ENCODE measurements around the gene RANGRF.

The RANGRF gene

DNA sequence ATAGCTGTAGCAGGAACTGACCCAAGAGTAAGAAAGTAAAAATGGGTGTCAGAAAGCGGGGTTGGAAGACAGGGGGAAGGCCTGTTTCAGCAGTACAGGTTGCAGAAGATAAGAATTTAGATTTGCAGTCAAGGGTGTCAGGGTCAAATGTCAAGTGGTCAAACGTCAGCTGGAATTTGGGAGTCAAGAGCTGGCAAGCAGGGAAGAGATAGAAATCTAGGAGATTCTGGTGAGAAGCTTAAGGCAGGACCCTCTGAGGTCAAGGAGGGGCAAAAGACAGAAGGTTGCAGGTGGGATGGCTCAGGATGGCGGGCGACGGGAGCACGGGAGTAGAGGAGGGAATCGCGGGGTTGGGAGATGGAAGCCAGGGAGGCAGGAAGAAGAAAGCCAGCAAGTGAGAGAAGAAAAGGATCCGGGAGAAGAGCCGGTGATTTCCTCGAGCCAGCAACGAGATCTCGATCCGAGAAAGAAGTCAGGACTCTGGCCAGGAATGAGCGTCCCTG, 6.4 kb downstream of the RANGRF start:
- H3K9me3 ChIP-seq (ENCODE audit: low read length): no peaks in the 10 kb centered on the region
- H2AFZ ChIP-seq (ENCODE audit: low read length): no peak overlapping the region
- H3K27me3 ChIP-seq (ENCODE audit: insufficient read depth, low read length): no peaks in the 10 kb centered on the region
- H4K20me1 ChIP-seq (ENCODE audit: insufficient read depth, low read length): no peaks in the 10 kb centered on the region
- H3K4me2 ChIP-seq (ENCODE audit: low read length): peak overlapping the region; percentile 83
- H3K4me3 ChIP-seq (ENCODE audit: low read depth, low read length, poor library complexity, severe bottlenecking): peak overlapping the region; percentile 74
- H3K9ac ChIP-seq (ENCODE audit: low read length): peak overlapping the region; percentile 77
- peaks cover 32% of the 10 kb centered on the region for H3K4me1 ChIP-seq (ENCODE audit: insufficient read depth, low read length, severe bottlenecking)
- no peaks in the 10 kb centered on the region for H3K36me3 ChIP-seq (ENCODE audit: insufficient read depth, low read length)
- no peaks in the 10 kb centered on the region for H3K79me2 ChIP-seq (ENCODE audit: insufficient read depth, low read length)
- H3K27ac ChIP-seq (ENCODE audit: low read depth, low read length, poor library complexity, severe bottlenecking): peak overlapping the region; percentile 61
- no peak for TF ChIP-seq EZH2 (IDR thresholded peaks at IDR 0.05; ENCODE audit: borderline replicate concordance, low read length)
- TF ChIP-seq, protein P1, sequence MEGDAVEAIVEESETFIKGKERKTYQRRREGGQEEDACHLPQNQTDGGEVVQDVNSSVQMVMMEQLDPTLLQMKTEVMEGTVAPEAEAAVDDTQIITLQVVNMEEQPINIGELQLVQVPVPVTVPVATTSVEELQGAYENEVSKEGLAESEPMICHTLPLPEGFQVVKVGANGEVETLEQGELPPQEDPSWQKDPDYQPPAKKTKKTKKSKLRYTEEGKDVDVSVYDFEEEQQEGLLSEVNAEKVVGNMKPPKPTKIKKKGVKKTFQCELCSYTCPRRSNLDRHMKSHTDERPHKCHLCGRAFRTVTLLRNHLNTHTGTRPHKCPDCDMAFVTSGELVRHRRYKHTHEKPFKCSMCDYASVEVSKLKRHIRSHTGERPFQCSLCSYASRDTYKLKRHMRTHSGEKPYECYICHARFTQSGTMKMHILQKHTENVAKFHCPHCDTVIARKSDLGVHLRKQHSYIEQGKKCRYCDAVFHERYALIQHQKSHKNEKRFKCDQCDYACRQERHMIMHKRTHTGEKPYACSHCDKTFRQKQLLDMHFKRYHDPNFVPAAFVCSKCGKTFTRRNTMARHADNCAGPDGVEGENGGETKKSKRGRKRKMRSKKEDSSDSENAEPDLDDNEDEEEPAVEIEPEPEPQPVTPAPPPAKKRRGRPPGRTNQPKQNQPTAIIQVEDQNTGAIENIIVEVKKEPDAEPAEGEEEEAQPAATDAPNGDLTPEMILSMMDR (IDR thresholded peaks at IDR 0.05; ENCODE audit: low read length): no peak
- H3K9me2 ChIP-seq (ENCODE audit: low read depth, low read length): no peaks in the 10 kb centered on the region
- no peaks in the 10 kb centered on the region; the same call in 1 of the 2 replicates for H3F3A ChIP-seq (ENCODE audit: insufficient read depth, low read length)

DNA sequence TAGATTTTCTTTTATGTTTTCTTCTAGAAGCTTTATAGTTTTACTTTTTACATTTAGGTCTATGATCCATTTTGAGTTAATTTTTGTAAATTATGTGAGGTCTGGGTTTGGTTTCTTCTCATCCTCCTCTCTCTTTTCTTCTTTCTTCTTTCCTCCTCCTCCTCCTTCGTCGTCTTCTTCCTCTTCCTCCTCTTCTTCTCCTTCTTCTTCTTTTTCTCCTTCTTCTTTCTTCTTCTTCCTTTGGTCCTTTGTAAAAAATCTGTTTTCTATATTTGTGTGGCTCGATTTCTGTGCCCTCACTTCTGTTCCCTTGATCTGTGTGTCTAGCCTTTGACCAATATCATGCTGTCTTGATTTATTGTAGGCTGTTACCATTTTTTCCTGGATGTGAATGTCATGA, 11.8 kb downstream of the RANGRF start:
- peaks cover 4% of the 10 kb centered on the region for H3K4me1 ChIP-seq (ENCODE audit: insufficient read depth, low read length, severe bottlenecking)
- H3K27me3 ChIP-seq (ENCODE audit: insufficient read depth, low read length): no peaks in the 10 kb centered on the region
- H3K36me3 ChIP-seq (ENCODE audit: insufficient read depth, low read length): no peaks in the 10 kb centered on the region
- 0 out of 2 replicates have a peak overlapping the region, but pooled peaks have one; percentile 8 for H2AFZ ChIP-seq (ENCODE audit: low read length)
- no peaks in the 10 kb centered on the region for H3K79me2 ChIP-seq (ENCODE audit: insufficient read depth, low read length)
- H3K9me3 ChIP-seq (ENCODE audit: low read length): no peaks in the 10 kb centered on the region
- TF ChIP-seq, protein P1 (IDR thresholded peaks at IDR 0.05; ENCODE audit: low read length): no peak
- TF ChIP-seq EZH2 (IDR thresholded peaks at IDR 0.05; ENCODE audit: borderline replicate concordance, low read length): no peak
- H3K9ac ChIP-seq (ENCODE audit: low read length): peak overlapping the region; percentile 10; the same call in 1 of the 2 replicates
- no peak overlapping the region for H3K4me3 ChIP-seq (ENCODE audit: low read depth, low read length, poor library complexity, severe bottlenecking)
- H3F3A ChIP-seq (ENCODE audit: insufficient read depth, low read length): no peaks in the 10 kb centered on the region; the same call in 1 of the 2 replicates
- H4K20me1 ChIP-seq (ENCODE audit: insufficient read depth, low read length): no peaks in the 10 kb centered on the region
- H3K9me2 ChIP-seq (ENCODE audit: low read depth, low read length): no peaks in the 10 kb centered on the region
- no peak overlapping the region for H3K27ac ChIP-seq (ENCODE audit: low read depth, low read length, poor library complexity, severe bottlenecking)
- H3K4me2 ChIP-seq (ENCODE audit: low read length): peak overlapping the region; percentile 44

DNA sequence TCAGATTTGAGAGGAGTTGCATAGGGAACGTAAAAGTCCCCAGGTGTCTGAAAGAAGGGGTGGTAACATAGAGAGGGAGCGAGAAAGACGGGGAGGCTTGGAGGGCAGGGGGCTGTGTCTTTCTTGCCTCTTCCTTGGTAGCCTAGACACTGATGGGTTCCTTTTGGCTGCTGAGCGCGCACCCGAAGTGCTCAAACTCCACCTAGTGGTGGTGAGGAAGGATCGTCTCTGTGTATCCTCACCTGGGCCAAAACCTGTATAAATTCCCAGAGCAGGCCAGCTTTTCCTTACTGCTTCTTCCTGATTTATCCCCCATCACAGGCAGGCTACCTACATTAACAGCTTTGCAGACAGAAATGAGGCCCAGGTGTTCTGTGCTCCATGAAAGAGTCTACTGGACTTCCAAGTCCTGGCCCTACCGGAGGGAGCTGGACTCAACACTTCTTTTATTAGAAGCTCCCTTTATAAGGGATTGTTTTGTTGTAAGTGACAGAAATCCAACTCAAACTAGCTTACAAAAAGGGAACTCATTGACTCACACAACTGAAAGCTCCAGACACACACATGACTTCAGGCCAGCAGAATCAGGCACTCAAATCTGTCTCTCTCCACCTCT, 12.3 kb downstream of the RANGRF start:
- Histone ChIP-seq H3K9me2 (ENCODE audit: low read depth, low read length) (no peaks in the 10 kb centered on the region), H3K36me3 (ENCODE audit: insufficient read depth, low read length) (no peaks in the 10 kb centered on the region), H3K9ac (ENCODE audit: low read length) (peak overlapping the region; percentile 10; the same call in 1 of the 2 replicates), H4K20me1 (ENCODE audit: insufficient read depth, low read length) (no peaks in the 10 kb centered on the region), H3K27me3 (ENCODE audit: insufficient read depth, low read length) (no peaks in the 10 kb centered on the region), H3K9me3 (ENCODE audit: low read length) (no peaks in the 10 kb centered on the region), H3K4me3 (ENCODE audit: low read depth, low read length, poor library complexity, severe bottlenecking) (no peak overlapping the region), H3K27ac (ENCODE audit: low read depth, low read length, poor library complexity, severe bottlenecking) (no peak overlapping the region), H2AFZ (ENCODE audit: low read length) (0 out of 2 replicates have a peak overlapping the region, but pooled peaks have one; percentile 8), H3K79me2 (ENCODE audit: insufficient read depth, low read length) (no peaks in the 10 kb centered on the region), H3K4me2 (ENCODE audit: low read length) (peak overlapping the region; percentile 44), H3F3A (ENCODE audit: insufficient read depth, low read length) (no peaks in the 10 kb centered on the region; the same call in 1 of the 2 replicates), H3K4me1 (ENCODE audit: insufficient read depth, low read length, severe bottlenecking) (peaks cover 4% of the 10 kb centered on the region)
- TF ChIP-seq, protein P1 (IDR thresholded peaks at IDR 0.05; ENCODE audit: low read length): peak; percentile 90
- no peak for TF ChIP-seq EZH2 (IDR thresholded peaks at IDR 0.05; ENCODE audit: borderline replicate concordance, low read length)
